BE2C (cell line): ENCODE measurements around the gene PARD3B.

Experiments used
- DNase-seq: peaks from one replicate; pipeline ENCODE4 v3.0.0-alpha.2; 2020
- H3K27me3 ChIP-seq: fragments of 250-450 bp; sonication (Bioruptor Pico); 2 replicates; pipeline ENCODE4 v1.5.1; 2020; ENCODE audit warnings: mild to moderate bottlenecking
- H3K36me3 ChIP-seq: fragments of 250-450 bp; sonication (Bioruptor Pico); 2 replicates; pipeline ENCODE4 v1.5.1; 2020; ENCODE audit warnings: mild to moderate bottlenecking
- H3K4me1 ChIP-seq: fragments of 250-450 bp; sonication (Bioruptor Pico); 2 replicates; pipeline ENCODE4 v1.5.1; 2020
- H3K4me3 ChIP-seq: 2 replicates; pipeline ENCODE4 v1.5.1; 2011; ENCODE audit warnings: low read depth, low read length
- H3K9me3 ChIP-seq: fragments of 250-450 bp; sonication (Bioruptor Pico); 2 replicates; pipeline ENCODE4 v1.5.1; 2020
- TF ChIP-seq, protein P1 (sequence below): IDR thresholded peaks from 2 replicates; pipeline ENCODE4 v1.5.1; 2012; ENCODE audit warnings: mild to moderate bottlenecking, low read depth, low read length

Gene PARD3B

DNA sequence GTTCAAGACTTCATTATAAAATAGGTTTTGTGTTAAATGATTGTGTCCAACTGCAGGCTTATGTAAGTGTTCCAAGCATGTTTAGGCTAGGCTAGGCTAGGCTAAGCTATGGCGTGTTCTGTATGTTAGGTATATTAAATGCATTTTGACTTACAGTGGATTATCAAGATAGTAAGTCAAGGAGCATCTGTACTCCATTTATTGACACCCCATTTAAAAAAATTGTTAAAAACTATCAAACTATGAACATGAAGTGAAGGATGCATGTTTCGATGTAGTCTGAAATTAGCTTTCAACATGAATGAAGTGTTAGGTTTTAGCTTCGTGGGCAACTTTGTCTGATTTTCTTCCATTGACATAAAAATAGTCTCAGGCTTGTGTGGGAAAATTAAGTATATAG lies 290.5 kb downstream of the PARD3B start:
- Histone ChIP-seq H3K36me3 (no peaks in the 10 kb centered on the region), H3K27me3 (no peaks in the 10 kb centered on the region), H3K4me3 (no peak overlapping the region), H3K9me3 (no peaks in the 10 kb centered on the region), H3K4me1 (no peaks in the 10 kb centered on the region)
- DNase-seq = no peak
- TF ChIP-seq, protein P1, sequence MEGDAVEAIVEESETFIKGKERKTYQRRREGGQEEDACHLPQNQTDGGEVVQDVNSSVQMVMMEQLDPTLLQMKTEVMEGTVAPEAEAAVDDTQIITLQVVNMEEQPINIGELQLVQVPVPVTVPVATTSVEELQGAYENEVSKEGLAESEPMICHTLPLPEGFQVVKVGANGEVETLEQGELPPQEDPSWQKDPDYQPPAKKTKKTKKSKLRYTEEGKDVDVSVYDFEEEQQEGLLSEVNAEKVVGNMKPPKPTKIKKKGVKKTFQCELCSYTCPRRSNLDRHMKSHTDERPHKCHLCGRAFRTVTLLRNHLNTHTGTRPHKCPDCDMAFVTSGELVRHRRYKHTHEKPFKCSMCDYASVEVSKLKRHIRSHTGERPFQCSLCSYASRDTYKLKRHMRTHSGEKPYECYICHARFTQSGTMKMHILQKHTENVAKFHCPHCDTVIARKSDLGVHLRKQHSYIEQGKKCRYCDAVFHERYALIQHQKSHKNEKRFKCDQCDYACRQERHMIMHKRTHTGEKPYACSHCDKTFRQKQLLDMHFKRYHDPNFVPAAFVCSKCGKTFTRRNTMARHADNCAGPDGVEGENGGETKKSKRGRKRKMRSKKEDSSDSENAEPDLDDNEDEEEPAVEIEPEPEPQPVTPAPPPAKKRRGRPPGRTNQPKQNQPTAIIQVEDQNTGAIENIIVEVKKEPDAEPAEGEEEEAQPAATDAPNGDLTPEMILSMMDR = no peak

DNA sequence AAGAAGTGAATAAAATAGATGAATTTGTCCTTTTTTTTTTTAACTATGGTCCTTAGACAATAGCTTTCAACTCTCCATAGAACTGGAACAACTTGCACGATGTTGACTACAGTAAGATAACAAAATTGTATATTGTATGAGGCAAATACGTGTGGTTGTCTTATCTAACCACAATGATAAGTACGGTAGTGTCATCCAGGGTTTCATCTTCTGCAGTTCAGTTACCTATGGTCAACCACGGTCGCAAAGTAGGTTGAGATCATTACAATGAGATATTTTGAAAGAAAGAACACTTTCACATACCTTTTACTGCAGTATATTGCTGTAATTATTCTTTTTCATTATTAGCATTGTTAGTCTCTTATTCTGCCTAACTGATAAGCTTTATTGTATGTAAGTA lies 295.2 kb downstream of the PARD3B start:
- TF ChIP-seq, protein P1 = no peak
- DNase-seq = no peak
- Histone ChIP-seq H3K4me3 (no peak overlapping the region), H3K27me3 (no peaks in the 10 kb centered on the region), H3K9me3 (no peaks in the 10 kb centered on the region), H3K4me1 (no peaks in the 10 kb centered on the region), H3K36me3 (no peaks in the 10 kb centered on the region)

GRCh38 chr2:204842068-204842467 lies 296.8 kb downstream of the PARD3B start:
- H3K4me1 ChIP-seq = no peaks in the 10 kb centered on the region
- H3K9me3 ChIP-seq = no peaks in the 10 kb centered on the region
- no peaks in the 10 kb centered on the region for H3K36me3 ChIP-seq
- no peaks in the 10 kb centered on the region for H3K27me3 ChIP-seq
- TF ChIP-seq, protein P1 = no peak
- H3K4me3 ChIP-seq = no peak overlapping the region
- no peak for DNase-seq

DNA sequence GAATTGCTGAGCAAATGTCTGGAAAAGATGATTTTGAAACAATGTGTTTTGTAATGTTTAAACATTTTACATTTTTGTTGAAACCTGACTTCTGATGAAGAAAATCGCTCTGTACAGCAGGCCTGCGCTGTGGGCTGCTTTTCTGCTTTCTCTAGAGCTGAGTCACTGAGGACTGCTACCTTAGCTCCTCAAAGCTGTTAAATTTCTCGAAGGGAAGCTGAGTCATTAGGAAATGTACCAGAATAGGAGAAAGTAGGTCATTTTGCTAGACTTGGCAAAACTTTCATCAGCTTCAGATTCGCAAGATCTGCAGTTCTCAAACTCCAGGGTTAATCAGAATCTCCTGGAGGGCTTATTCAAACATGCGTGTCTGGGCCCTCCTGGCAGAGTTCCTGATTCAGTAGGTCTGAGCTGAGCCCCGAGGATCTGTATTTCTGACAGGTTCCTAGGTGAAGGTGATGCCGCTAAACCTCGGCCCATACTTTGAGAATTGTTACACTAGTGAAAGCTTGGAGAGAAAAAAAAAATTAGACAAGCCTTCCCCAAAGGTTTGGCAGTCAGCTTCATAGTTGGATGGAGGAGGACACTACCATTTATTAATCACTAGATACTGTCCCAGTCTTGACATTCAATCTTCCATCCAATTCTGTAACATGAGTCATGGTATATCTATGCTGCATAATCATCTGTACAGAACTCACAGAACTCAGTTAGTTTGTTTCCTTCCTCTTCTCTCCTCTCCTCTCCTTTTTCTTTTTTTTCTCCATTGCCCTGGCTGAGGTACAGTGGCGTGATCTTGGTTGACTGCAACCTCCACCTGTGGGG lies 297.6 kb downstream of the PARD3B start:
- no peaks in the 10 kb centered on the region for H3K36me3 ChIP-seq
- H3K9me3 ChIP-seq = no peaks in the 10 kb centered on the region
- no peaks in the 10 kb centered on the region for H3K4me1 ChIP-seq
- DNase-seq = no peak
- H3K4me3 ChIP-seq = no peak overlapping the region
- TF ChIP-seq, protein P1 = no peak
- H3K27me3 ChIP-seq = no peaks in the 10 kb centered on the region

DNA sequence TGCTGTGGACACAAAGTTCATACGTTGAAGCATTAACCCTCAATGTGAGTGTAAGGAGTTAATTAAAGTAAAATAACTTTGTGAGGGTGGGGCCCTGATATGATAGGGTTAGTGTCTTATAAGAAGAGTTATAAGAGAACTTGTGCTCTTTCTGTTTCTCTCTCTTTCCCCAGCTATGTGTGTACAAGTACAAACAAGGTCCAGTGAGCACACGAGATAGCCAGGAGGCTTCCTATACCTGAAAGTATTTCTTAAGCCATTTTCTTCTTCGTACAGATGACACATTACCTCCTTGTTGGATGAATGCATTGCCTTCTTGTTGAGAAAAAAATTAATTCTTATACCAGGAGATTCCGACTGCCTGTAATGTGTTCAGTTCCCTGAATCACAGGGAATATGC lies 301.2 kb downstream of the PARD3B start:
- no peaks in the 10 kb centered on the region for H3K4me1 ChIP-seq
- TF ChIP-seq, protein P1 = no peak
- no peak overlapping the region for H3K4me3 ChIP-seq
- H3K27me3 ChIP-seq = no peaks in the 10 kb centered on the region
- DNase-seq = no peak
- H3K36me3 ChIP-seq = no peaks in the 10 kb centered on the region
- no peaks in the 10 kb centered on the region for H3K9me3 ChIP-seq

- TF ChIP-seq, protein P1 = no peak
- Histone ChIP-seq H3K4me1 (no peaks in the 10 kb centered on the region), H3K36me3 (no peaks in the 10 kb centered on the region), H3K4me3 (no peak overlapping the region), H3K27me3 (no peaks in the 10 kb centered on the region), H3K9me3 (no peaks in the 10 kb centered on the region)
- no peak for DNase-seq
Observed at GRCh38 chr2:204849892-204850291, 304.6 kb downstream of the PARD3B start.
